Breast epithelium (tissue), 3 donors: ENCODE measurements around the gene CNBD2.

Source experiments
- CTCF ChIP-seq, 3 donors: fragments of 450-650 bp; IDR thresholded peaks; one replicate each; pipeline ENCODE4 v1.5.1; 2016 to 2017; ENCODE audit warnings: antibody characterized with exemption in 3 of 3, mild to moderate bottlenecking in 3 of 3, moderate library complexity in 3 of 3
- POLR2A ChIP-seq: fragments of 450-650 bp; IDR thresholded peaks from one replicate; pipeline ENCODE4 v1.6.1; 2016; ENCODE audit warnings: antibody characterized with exemption, mild to moderate bottlenecking, moderate library complexity
- POLR2AphosphoS5 ChIP-seq, 3 donors: sonication (generic); formaldehyde crosslinking; IDR thresholded peaks; one replicate each; pipeline ENCODE4 v1.6.1; 2017; ENCODE audit warnings: antibody characterized with exemption in 3 of 3

- TF ChIP-seq CTCF (IDR thresholded peaks at IDR 0.05) (no peak), POLR2A (no peak), POLR2AphosphoS5 (IDR thresholded peaks at IDR 0.05) (no peak)
Measured at GRCh38 chr20:36066777-36067176, 98.4 kb downstream of the CNBD2 start.
